B cell (primary cell): ENCODE data around the gene ETFRF1. TPM values are rescaled to one million over a fixed set of nuclear protein-coding genes. Genes with fewer than 3 reads are reported as not detected.

Source experiments
- ATAC-seq: fragments of 200-7000 bp; cut with Tn5 transposase; one replicate; pipeline ENCODE4 v1.10.0; 2021; ENCODE audit warnings: low read depth, mild to moderate bottlenecking, moderate number of reproducible peaks, moderate library complexity
- CTCF ChIA-PET: fragments of 350-600 bp; sonication (Branson Sonifier 250); formaldehyde crosslinking; loops from one replicate; lab custom pipeline; 2021; ENCODE audit warnings: antibody characterized with exemption, inconsistent platforms; lab: Charles Lee
- POLR2A ChIA-PET: fragments of 350-600 bp; sonication (Branson Sonifier 250); formaldehyde crosslinking; loops from one replicate; lab custom pipeline; 2021; ENCODE audit warnings: antibody characterized with exemption; lab: Charles Lee
- DNase-seq: peaks from one replicate; pipeline ENCODE4 v3.0.0; 2013
- H2AFZ ChIP-seq: 2 replicates; pipeline ENCODE4 v1.6.1; 2012; ENCODE audit warnings: mild to moderate bottlenecking, low read depth, low read length; ENCODE audit not compliant: insufficient read depth, poor library complexity, severe bottlenecking
- H3K27ac ChIP-seq, 2 donors: 1 replicate in 1 of 2; 2 replicates in 1 of 2; pipeline ENCODE4 v1.5.1; 2012 to 2013; ENCODE audit warnings: low read length in 2 of 2, mild to moderate bottlenecking in 2 of 2, moderate library complexity in 1 of 2
- H3K27me3 ChIP-seq, 4 experiments: fragments of 200-600 bp in 1 of 4; sonication (generic) in 1 of 4; replicated peaks in 1 of 4; 1 replicate in 2 of 4; 2 replicates in 2 of 4; pipeline versions ENCODE4 v1.6.1 to v1.7.0; 2013 to 2016; ENCODE audit warnings: low read length in 3 of 4, mild to moderate bottlenecking in 2 of 4, mixed read lengths in 1 of 4, moderate library complexity in 1 of 4; ENCODE audit not compliant: insufficient read depth in 4 of 4, control insufficient read depth in 3 of 4; ENCODE audit errors: control extremely low read depth in 1 of 4
- H3K36me3 ChIP-seq, 2 experiments: replicated peaks in 1 of 2; 1 replicate in 1 of 2; 2 replicates in 1 of 2; pipeline versions ENCODE4 v1.6.1 to v1.7.1; 2013; ENCODE audit warnings: low read length in 1 of 2; ENCODE audit not compliant: insufficient read depth in 2 of 2, control insufficient read depth in 1 of 2; ENCODE audit errors: control extremely low read depth in 1 of 2, extremely low read depth in 1 of 2
- H3K4me1 ChIP-seq, 2 donors: fragments of 200-600 bp in 1 of 2; sonication (generic) in 1 of 2; 1 replicate in 1 of 2; 2 replicates in 1 of 2; pipeline versions ENCODE4 v1.5.1 to v1.6.1; 2013 to 2017; ENCODE audit warnings: low read length in 2 of 2; ENCODE audit not compliant: control insufficient read depth in 2 of 2, insufficient read depth in 2 of 2
- H3K4me2 ChIP-seq: replicated peaks from 2 replicates; pipeline ENCODE3; 2012; ENCODE audit warnings: mild to moderate bottlenecking, low read depth, low read length; ENCODE audit not compliant: poor library complexity, severe bottlenecking
- H3K4me3 ChIP-seq, 5 experiments: fragments of 200-600 bp in 1 of 5; sonication (generic) in 1 of 5; 1 replicate in 3 of 5; 2 replicates in 2 of 5; pipeline versions ENCODE4 v1.5.1 to v1.7.0; 2011 to 2016; ENCODE audit warnings: low read length in 4 of 5, mild to moderate bottlenecking in 4 of 5, low read depth in 2 of 5, control low read depth in 1 of 5, moderate library complexity in 1 of 5; ENCODE audit not compliant: insufficient read depth in 1 of 5; ENCODE audit errors: control extremely low read depth in 1 of 5, extremely low read depth in 1 of 5
- H3K79me2 ChIP-seq: fragments of 200-600 bp; sonication (generic); one replicate; pipeline ENCODE4 v1.6.0; 2016; ENCODE audit warnings: low read length; ENCODE audit not compliant: control insufficient read depth, insufficient read depth
- H3K9ac ChIP-seq: fragments of 200-600 bp; sonication (generic); 2 replicates; pipeline ENCODE4 v1.6.1; 2017; ENCODE audit warnings: mild to moderate bottlenecking, low read length, moderate library complexity
- H3K9me3 ChIP-seq, 3 donors: one replicate each; pipeline versions ENCODE4 v1.6.1 to v1.7.1; 2013; ENCODE audit warnings: low read length in 2 of 3; ENCODE audit not compliant: control insufficient read depth in 2 of 3, insufficient read depth in 1 of 3; ENCODE audit errors: control extremely low read depth in 1 of 3
- H4K20me1 ChIP-seq: 2 replicates; pipeline ENCODE4 v1.6.0; 2012; ENCODE audit warnings: mild to moderate bottlenecking, low read length; ENCODE audit not compliant: insufficient read depth, control insufficient read depth, poor library complexity, severe bottlenecking
- H3K27ac Mint-ChIP-seq: one replicate; pipeline ENCODE4 v1.8.0; 2021; ENCODE audit warnings: mixed read lengths
- H3K27me3 Mint-ChIP-seq: one replicate; pipeline ENCODE4 v1.8.0; 2021; ENCODE audit warnings: mixed read lengths
- H3K4me1 Mint-ChIP-seq: one replicate; pipeline ENCODE4 v1.8.0; 2021; ENCODE audit warnings: mixed read lengths
- H3K4me3 Mint-ChIP-seq: one replicate; pipeline ENCODE4 v1.8.0; 2021; ENCODE audit warnings: mixed read lengths
- H3K9me3 Mint-ChIP-seq: one replicate; pipeline ENCODE4 v1.8.0; 2022; ENCODE audit warnings: mixed read lengths; ENCODE audit not compliant: insufficient read depth
- CTCF ChIP-seq: fragments of 200-600 bp; IDR thresholded peaks from one replicate; pipeline ENCODE4 v1.8.0; 2022; ENCODE audit warnings: antibody characterized with exemption, mild to moderate bottlenecking
- EZH2 ChIP-seq: IDR thresholded peaks from 2 replicates; pipeline ENCODE4 v1.6.1; 2012; ENCODE audit warnings: borderline replicate concordance, low read depth, mild to moderate bottlenecking, moderate library complexity, low read length; ENCODE audit not compliant: insufficient read depth, poor library complexity, severe bottlenecking
- whole genome bisulfite sequencing: methylation state at CpG from one replicate; pipeline ENCODE4 v1.1.5; 2013; ENCODE audit warnings: missing lambda C conversion rate; ENCODE audit not compliant: insufficient coverage; 5-methylcytosine and 5-hydroxymethylcytosine counted together
- intact Hi-C: fragments of 100-400 bp; cut with micrococcal nuclease; formaldehyde crosslinking; loops from one replicate; pipeline ENCODE4 v1.10.0; 2022
- polyA plus RNA-seq: library from polyadenylated mRNA; depleted of rRNA; stranded (reverse); fragments of >200 nt; gene quantifications from 2 replicates; pipeline ENCODE4 v1.2.3, GENCODE V29; 2012
- total RNA-seq, 2 donors: library from RNA; stranded (reverse); fragments of 120-200 nt in 1 of 2; gene quantifications; 1 replicate in 1 of 2; 2 replicates in 1 of 2; pipeline versions ENCODE4 v1.2.3 to v1.2.4, GENCODE V29; 2013 to 2022

The ETFRF1 gene
- total and polyA plus RNA-seq, 2 donors (not counting 1 experiment from before 2014, with no cell fraction given), result 17.9 to 26.1 TPM

- Histone ChIP-seq H2AFZ (peak overlapping the region; percentile 40), H3K27ac (no peak overlapping the region), H3K27me3 (no peaks in the 10 kb centered on the region), H3K36me3 (no peaks in the 10 kb centered on the region), H4K20me1 (no peaks in the 10 kb centered on the region), H3K9me3 (peaks cover 0 to 1% (median 0%) of the 10 kb centered on the region in 3 donors), H3K4me2 (peak overlapping the region; percentile 54), H3K4me1 (peaks cover 0 to 3% of the 10 kb centered on the region in 2 donors), H3K9ac (peak overlapping the region; percentile 42), H3K79me2 (no peaks in the 10 kb centered on the region), H3K4me3 (peak overlapping the region in 2 of 5 experiments; percentile 45 to 51)
- Mint-ChIP-seq H3K4me1 (peaks cover 8% of the 10 kb centered on the region), H3K27ac (peak overlapping the region; percentile 32), H3K27me3 (no peaks in the 10 kb centered on the region), H3K4me3 (peak overlapping the region; percentile 77), H3K9me3 (no peaks in the 10 kb centered on the region)
- CTCF ChIA-PET, result interaction anchor here (0.6 to 1.4 kb wide), 2 partner anchors 8 to 31 kb away, joined by 3 read pairs; partner anchors contain the start of genes DNAI7 and ETFRF1
- TF ChIP-seq CTCF (no peak), EZH2 (no peak)
- intact Hi-C loops, result loop anchor here (1.0 kb wide), 1 partner anchor 32 kb away; no protein-coding TSS in a partner anchor
- ATAC-seq, result peak; percentile 61
- 50% methylated on average over 3 of the region's 3 CpGs for WGBS
- peak; percentile 31 for DNase-seq
- POLR2A ChIA-PET, result interaction anchor here (0.7 kb wide), 1 partner anchor 212 kb away, joined by 3 read pairs; no protein-coding TSS in a partner anchor
These were observed 8.1 kb upstream of the ETFRF1 start for GRCh38 chr12:25186788-25187402.

GRCh38 chr12:25187781-25188180 is 7.3 kb upstream of the ETFRF1 start:
- Mint-ChIP-seq H3K27ac (no peak overlapping the region), H3K27me3 (no peaks in the 10 kb centered on the region), H3K9me3 (no peaks in the 10 kb centered on the region), H3K4me3 (no peak overlapping the region), H3K4me1 (peaks cover 8% of the 10 kb centered on the region)
- no peaks in the 10 kb centered on the region for H4K20me1 ChIP-seq
- H3K9me3 ChIP-seq, result peaks cover 0 to 1% (median 0%) of the 10 kb centered on the region in 3 donors
- H3K79me2 ChIP-seq, result no peaks in the 10 kb centered on the region
- no peak overlapping the region for H3K27ac ChIP-seq
- H3K4me2 ChIP-seq, result no peak overlapping the region
- ChIA-PET POLR2A (no interaction called here), CTCF (interaction anchor here (1.4 kb wide), 1 partner anchor 32 kb away, joined by 3 read pairs; no protein-coding TSS in a partner anchor)
- H3K4me1 ChIP-seq, result peaks cover 0 to 3% of the 10 kb centered on the region in 2 donors
- no peaks in the 10 kb centered on the region for H3K36me3 ChIP-seq
- DNase-seq, result no peak
- TF ChIP-seq CTCF, result no peak
- TF ChIP-seq EZH2, result no peak
- H2AFZ ChIP-seq, result no peak overlapping the region
- no peak overlapping the region for H3K9ac ChIP-seq
- intact Hi-C loops, result no loop called here
- H3K27me3 ChIP-seq, result no peaks in the 10 kb centered on the region
- ATAC-seq, result no peak
- H3K4me3 ChIP-seq, result no peak overlapping the region
- no CpG with 5 or more reads among the region's 2 CpGs for WGBS
